Left ventricle myocardium superior (tissue), 1 donor: ENCODE data around the gene ACTR10. TPM values are rescaled to one million over a fixed set of nuclear protein-coding genes. Genes with fewer than 3 reads are reported as not detected.
"Not testable (repeated sequence)": the region's sequence is repeated elsewhere in the genome, so short reads cannot be mapped to it uniquely, and the experiment has no call there.

Experiments used
- ATAC-seq: fragments of 200-7000 bp; cut with Tn5 transposase; one replicate; pipeline ENCODE4 v1.9.1; 2020; ENCODE audit warnings: mild to moderate bottlenecking, moderate library complexity
- DNase-seq: peaks from one replicate; pipeline ENCODE4 v3.0.0-alpha.2; 2020
- intact Hi-C: fragments of 100-400 bp; cut with micrococcal nuclease; formaldehyde crosslinking; loops from one replicate; pipeline ENCODE4 v1.11.0; 2022
- total RNA-seq: library from RNA; stranded (reverse); fragmentation: NEBNext Ultra II Directional; extraction: Animal tissue kit (Norgen Biotek cat#: 25700); gene quantifications from one replicate; pipeline ENCODE4 v1.2.1, GENCODE V29; 2021
- donor health status: DM: no; HTN: yes; CAD: no; lungs with severe emphysema.

ACTR10 gene
- total RNA-seq, 1 donor from 2014 or later, result 77.2 TPM

GRCh38 chr14:58213176-58213575 lies 13.2 kb downstream of the ACTR10 start:
- DNase-seq, result no peak
- ATAC-seq, result no peak
- intact Hi-C loops, result no loop called here

- DNase-seq (no peak), ATAC-seq (no peak)
- intact Hi-C loops, result no loop called here
Observed at GRCh38 chr14:58215191-58215914, 15.4 kb downstream of the ACTR10 start.

DNA sequence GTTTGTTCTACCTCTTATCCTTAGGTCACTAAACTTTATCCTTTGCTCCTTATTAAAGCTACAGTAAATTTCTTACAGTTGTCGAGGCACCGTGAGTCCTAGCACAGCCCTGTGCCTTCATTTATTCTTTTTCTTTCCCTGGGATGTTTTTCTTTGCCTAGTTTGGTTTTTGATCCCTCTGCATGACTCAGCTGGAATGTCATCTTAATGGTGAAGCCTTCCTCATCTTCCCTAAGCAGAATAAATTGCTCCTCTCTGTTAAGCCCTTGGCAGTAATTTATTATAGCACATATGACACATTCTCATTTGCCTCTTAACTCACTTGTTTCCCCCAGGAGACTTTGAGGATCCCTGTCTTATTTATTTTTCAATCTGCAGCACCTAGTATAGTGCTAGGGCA lies 16.6 kb downstream of the ACTR10 start:
- intact Hi-C loops, result no loop called here
- no peak for ATAC-seq
- DNase-seq, result no peak

- ATAC-seq (no peak), DNase-seq (no peak)
- intact Hi-C loops, result no loop called here
Observed at GRCh38 chr14:58227096-58227819, 27.3 kb downstream of the ACTR10 start.

DNA sequence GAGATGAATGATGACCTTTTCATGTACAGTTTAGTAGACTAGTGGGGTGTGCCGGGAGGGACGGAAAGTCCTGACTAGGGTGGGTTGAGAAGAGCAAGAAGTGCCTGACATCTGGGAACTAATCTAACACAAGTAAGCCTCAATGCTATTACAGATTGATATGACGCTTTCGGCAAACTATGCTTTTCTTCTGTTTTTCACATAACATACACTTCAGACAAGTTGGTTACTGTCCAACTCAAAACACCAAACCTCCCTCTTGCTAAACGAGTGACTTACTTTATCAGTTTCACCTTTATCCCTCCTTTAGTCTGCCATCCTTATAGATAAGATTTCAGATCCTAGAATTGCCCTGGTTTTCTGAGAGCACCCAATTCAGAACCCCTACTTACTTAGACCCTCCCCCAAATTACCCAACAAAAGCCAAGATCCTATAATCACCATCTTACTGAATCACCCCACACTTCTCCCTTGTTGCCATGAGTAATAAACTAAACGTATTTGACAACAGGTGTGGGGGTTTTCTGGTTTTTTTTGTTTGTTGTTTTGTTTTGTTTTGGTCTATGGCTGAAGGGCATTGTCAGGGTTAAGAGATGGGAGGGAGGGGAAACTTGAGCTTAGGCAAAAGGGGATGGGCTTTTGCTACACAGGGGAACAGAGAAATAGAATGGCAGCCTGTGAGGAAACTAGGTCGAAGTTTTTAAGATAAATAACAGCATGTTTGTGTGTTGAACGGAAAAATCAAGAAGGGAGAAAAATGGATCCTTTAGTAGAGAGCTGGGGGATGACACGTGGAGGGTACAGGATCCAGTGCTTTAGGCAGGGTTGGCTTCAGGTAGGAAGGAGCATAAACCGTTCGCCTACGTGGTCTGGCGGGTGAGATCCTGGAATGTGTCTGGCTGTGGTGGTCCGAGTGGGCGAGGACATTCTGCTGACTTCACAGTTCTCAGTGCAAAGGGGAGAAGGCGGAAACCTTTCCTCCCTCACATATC lies 38.6 kb downstream of the ACTR10 start:
- ATAC-seq (peak; percentile 52), DNase-seq (no peak)
- intact Hi-C loops, result no loop called here

DNA sequence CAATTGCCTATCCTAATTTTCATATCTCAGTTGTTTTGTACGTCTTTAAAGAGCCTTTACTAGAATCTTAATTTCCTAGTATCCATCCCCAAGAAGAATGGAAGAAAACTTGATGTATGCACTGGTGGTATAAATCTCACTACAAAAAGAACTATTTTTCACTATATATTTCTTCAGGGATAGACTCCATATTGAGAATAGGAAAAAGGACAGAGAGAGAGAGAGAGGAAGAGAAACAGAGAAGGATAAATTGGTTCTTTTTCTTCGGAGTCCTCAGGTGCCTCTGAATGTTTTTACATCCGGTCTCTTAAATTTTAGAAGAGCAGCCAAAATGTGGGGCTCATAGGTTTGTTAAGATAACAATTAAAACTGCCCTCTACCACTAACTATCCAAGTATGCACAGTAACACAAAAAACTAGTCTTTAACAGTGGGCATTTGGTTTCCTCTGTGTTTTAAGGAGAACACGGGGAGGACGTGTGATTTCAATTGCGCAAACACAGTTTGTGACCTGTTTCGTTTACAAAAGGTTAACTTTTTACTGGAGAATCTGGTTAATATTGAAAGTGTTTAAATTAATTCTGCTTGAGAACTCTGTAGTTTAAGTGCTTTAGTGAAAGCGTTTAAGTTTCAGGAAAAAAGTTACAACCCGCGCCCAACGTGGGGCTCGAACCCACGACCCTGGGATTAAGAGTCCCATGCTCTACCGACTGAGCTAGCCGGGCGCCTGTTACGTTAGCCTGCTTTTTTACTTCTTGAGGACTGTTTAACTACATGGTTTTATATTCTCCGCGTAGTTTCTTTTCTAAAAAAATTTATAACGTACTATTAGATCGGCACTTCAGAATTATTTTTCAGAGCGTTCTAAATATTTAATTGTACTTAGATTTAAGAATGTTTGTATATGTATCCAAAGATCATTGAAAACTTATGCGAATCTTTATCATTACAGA lies 39.6 kb downstream of the ACTR10 start:
- ATAC-seq, result peak; percentile 46
- peak; percentile 70 for DNase-seq
- intact Hi-C loops, result loop anchor here (10.0 kb wide), 1 partner anchor 55 kb away; the partner anchor contains the start of gene ARID4A

- DNase-seq, result no peak
- intact Hi-C loops, result loop anchor here (10.0 kb wide), 1 partner anchor 51 kb away; the partner anchor contains the start of gene ARID4A
- peak; percentile 38 for ATAC-seq
Observed at GRCh38 chr14:58243790-58244555, 44.0 kb downstream of the ACTR10 start.

DNA sequence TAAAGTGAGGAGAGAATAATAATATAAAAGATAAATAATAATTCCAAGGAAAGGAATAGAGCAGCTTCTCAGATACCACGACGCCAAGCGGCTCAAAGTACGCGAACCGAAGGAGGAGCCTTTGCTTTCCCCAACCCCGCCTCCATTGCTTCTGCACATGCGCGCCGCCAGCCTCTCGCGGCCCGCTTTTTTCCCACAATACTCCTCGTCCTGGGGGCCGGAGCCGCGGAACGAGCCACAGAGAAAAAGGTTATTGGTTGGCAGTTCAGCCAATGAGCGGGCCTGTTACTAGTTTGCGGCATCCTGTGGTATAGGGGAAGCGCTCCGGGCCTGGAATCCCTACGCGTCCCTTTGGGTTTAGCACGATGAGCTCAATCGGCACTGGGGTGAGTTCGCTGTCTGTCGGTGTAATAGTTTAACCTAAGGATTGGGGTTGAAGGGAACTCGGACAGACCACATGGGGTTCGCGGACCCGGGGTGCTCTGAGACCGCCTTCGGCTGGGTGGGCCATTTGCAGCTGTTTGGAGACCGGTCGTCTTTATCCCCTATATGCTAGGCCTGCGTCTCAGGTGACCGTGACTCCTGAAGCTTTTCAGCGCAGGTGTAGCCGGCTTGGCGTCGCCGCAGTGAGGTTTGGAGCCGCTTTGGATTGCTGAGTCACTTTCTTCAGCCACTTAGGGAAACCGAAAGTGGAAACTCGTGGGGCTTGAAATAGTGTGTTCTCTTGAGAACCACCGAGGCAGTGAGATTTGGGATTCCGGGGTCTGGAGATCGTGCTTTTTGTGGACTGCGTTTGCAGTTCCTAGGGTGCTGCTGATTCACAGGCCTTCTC lies 44.8 kb downstream of the ACTR10 start, which contains the start of gene PSMA3:
TSS of gene PSMA3 (plus strand) at position 288 of the 832 bp plus-strand sequence. CDS start at position 366, 78 bp downstream.
- intact Hi-C loops, result loop anchor here (10.0 kb wide), 1 partner anchor 50 kb away; the partner anchor contains the start of gene ARID4A
- peak; percentile 94 for ATAC-seq

GRCh38 chr14:58245562-58245961 lies 45.6 kb downstream of the ACTR10 start:
- ATAC-seq (no peak), DNase-seq (no peak)
- intact Hi-C loops, result loop anchor here (10.0 kb wide), 1 partner anchor 49 kb away; the partner anchor contains the start of gene ARID4A

More for the DNA sequence above, 44.8 kb downstream of the ACTR10 start, which contains the start of gene PSMA3:
- peak; percentile 97 for DNase-seq

DNA sequence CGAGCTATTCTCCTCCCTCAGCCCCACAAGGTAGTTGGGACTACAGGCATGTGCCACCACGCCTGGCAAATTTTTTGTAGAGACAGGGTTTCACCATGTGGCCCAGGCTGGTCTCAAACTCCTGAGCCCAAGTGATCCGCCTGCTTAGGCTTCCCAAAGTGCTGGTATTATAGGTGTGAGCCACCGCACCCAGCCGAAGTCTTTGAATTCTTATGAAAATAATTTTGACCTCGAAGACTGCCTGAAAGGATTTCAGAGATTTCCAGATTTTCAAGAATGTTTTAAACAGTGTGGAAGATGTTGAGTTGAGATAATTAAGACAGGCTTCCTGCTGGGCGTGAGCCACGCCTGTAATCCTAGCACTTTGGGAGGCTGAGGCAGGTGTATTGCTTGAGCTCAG lies 49.7 kb downstream of the ACTR10 start:
- no peak for DNase-seq
- intact Hi-C loops, result loop anchor here (10.0 kb wide), 1 partner anchor 45 kb away; the partner anchor contains the start of gene ARID4A
- no peak for ATAC-seq

- ATAC-seq (no peak), DNase-seq (no peak)
- intact Hi-C loops, result no loop called here
Observed at GRCh38 chr14:58258156-58258555, 58.2 kb downstream of the ACTR10 start.

DNA sequence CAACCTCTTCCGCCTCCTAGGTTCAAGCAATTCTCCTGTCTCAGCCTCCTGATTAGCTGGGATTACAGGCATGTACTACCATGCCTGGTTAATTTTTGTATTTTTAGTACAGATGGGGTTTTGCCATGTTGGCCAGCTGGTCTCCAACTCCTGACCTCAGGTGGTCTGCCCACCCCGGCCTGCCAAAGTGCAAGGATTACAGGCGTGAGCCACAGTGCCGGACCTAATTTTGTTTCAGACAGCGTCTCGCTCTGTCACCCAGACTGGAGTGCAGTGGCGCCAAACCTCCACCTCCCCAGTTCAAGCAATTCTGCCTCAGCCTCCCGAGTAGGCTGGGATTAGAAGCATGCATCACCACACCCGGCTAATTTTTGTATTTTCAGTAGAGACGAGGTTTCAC lies 62.1 kb downstream of the ACTR10 start:
- intact Hi-C loops, DNase-seq, ATAC-seq: not testable (repeated sequence)

DNA sequence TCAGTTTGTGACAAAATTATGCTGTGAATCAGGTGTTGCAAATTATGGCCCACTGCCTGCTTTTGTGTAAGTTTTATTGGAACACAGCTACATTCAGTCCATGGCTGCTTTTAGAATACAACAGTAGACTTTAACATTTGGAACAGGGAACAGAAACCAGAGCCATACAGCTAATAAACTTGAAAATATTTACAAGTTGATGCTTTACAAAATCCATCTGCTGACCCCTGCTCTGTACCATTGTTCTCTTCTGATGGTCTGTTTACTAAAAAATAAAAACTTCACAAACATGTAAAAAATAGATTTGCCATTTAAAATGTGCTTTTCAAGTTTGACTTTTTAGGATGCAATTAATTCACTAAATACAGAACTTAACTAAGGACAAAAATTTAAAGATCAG lies 65.5 kb downstream of the ACTR10 start:
- intact Hi-C loops, result no loop called here

DNA sequence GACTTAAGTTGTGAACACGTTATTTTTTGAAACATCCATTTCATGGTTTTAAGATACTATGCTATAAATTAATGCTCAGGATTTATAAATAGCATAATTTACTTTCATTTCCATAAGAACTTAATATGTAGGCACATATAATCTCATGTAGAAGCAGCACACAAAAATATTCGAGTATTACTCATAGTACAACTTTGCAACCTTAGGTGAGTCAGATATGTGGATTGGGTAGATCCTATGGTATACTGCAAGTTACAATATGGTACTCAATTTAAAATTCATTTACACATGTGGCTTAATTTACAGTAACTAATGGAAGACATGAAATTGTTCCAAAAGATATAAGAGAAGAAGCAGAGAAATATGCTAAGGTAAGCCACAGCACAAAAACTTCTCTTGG lies 70.7 kb downstream of the ACTR10 start:
- intact Hi-C loops, result no loop called here
- no peak for ATAC-seq
- DNase-seq, result no peak

More for the DNA sequence above, 65.5 kb downstream of the ACTR10 start:
- no peak for ATAC-seq
- DNase-seq, result no peak

- intact Hi-C loops, result no loop called here
Observed at GRCh38 chr14:58272588-58273372, 72.8 kb downstream of the ACTR10 start.

More at GRCh38 chr14:58272588-58273372, 72.8 kb downstream of the ACTR10 start:
- DNase-seq (no peak), ATAC-seq (peak; percentile 91)
